ENCODE data around the gene PPP1R16B.

GRCh38 chr20:38937978-38938473 is 132.5 kb downstream of the PPP1R16B start:
- TF ChIP-seq BHLHE40 (IDR thresholded peaks at IDR 0.05; ENCODE audit: borderline replicate concordance) (no peak), ELF4 (IDR thresholded peaks at IDR 0.05) (no peak), TARDBP (IDR thresholded peaks at IDR 0.05) (no peak)
